Body of pancreas (tissue), 4 donors: ENCODE measurements around the gene MED12L. TPM values are rescaled to one million over a fixed set of nuclear protein-coding genes. Genes with fewer than 3 reads are reported as not detected.

Source experiments
- ATAC-seq: fragments of 150-250 bp; one replicate; pipeline ENCODE4 v1.9.1; 2016
- DNase-seq, 4 donors: peaks; one replicate each; pipeline ENCODE4 v3.0.0-alpha.2; 2019
- H3K27ac ChIP-seq, 4 donors: fragments of 200-600 bp; sonication (generic); 1 replicate in 3 of 4; 2 replicates in 1 of 4; pipeline versions ENCODE4 v1.5.1 to v1.6.1; 2016 to 2019; ENCODE audit warnings: mild to moderate bottlenecking in 1 of 4, mixed read lengths in 1 of 4, moderate library complexity in 1 of 4
- H3K27me3 ChIP-seq, 2 donors: fragments of 200-600 bp; sonication (generic); one replicate each; pipeline ENCODE4 v1.6.0; 2016; ENCODE audit warnings: mild to moderate bottlenecking in 1 of 2
- H3K36me3 ChIP-seq, 2 donors: fragments of 200-600 bp; sonication (generic); replicated peaks in 1 of 2; 2 replicates each; pipeline ENCODE4 v1.5.1; 2016; ENCODE audit warnings: low read depth in 2 of 2; ENCODE audit not compliant: insufficient read depth in 1 of 2
- H3K4me1 ChIP-seq: fragments of 200-600 bp; sonication (generic); one replicate; pipeline ENCODE4 v1.6.0; 2016
- H3K4me3 ChIP-seq, 2 donors: fragments of 200-600 bp; sonication (generic); 1 replicate in 1 of 2; 2 replicates in 1 of 2; pipeline ENCODE4 v1.5.1; 2016 to 2019
- H3K9me3 ChIP-seq, 3 donors: fragments of 200-600 bp; sonication (generic); 1 replicate in 2 of 3; 2 replicates in 1 of 3; pipeline ENCODE4 v1.5.1; 2016
- CTCF ChIP-seq, 7 experiments: fragments of 450-650 bp in 4 of 7; fragments of 200-600 bp in 3 of 7; sonication (generic) in 3 of 7; IDR thresholded peaks; one replicate each; pipeline ENCODE4 v1.5.1; 2016 to 2019; ENCODE audit warnings: antibody characterized with exemption in 7 of 7
- POLR2A ChIP-seq, 3 donors: fragments of 450-650 bp; IDR thresholded peaks; one replicate each; pipeline ENCODE4 v1.6.1; 2016; ENCODE audit warnings: antibody characterized with exemption in 3 of 3, mild to moderate bottlenecking in 2 of 3
- WGBS, 2 donors: methylation state at CpG; one replicate each; pipeline ENCODE4 v1.1.5; 2017; 5-methylcytosine and 5-hydroxymethylcytosine counted together
- intact Hi-C: fragments of 100-400 bp; cut with DNase I; formaldehyde crosslinking; loops from one replicate; pipeline ENCODE4 v1.15.1; 2023
- total RNA-seq, 2 donors: library from RNA; depleted of rRNA; stranded (reverse); fragments of >200 nt; gene quantifications; one replicate each; pipeline ENCODE4 v1.1.0, GENCODE V29; 2016

The MED12L gene
- total RNA-seq, 2 donors from 2014 or later = 0.33 to 0.78 TPM

- 44 to 71% methylated on average over 1 of the region's 1 CpG for WGBS, 2 donors
- DNase-seq (no peak), ATAC-seq (no peak)
- intact Hi-C loops = no loop called here
- no peaks in the 10 kb centered on the region for H3K36me3 ChIP-seq
- TF ChIP-seq POLR2A (IDR thresholded peaks at IDR 0.05) (no peak), CTCF (IDR thresholded peaks at IDR 0.05) (no peak)
- H3K4me3 ChIP-seq = no peak overlapping the region
- no peaks in the 10 kb centered on the region for H3K4me1 ChIP-seq
- H3K27me3 ChIP-seq = no peaks in the 10 kb centered on the region
- no peak overlapping the region for H3K27ac ChIP-seq
- no peaks in the 10 kb centered on the region for H3K9me3 ChIP-seq
Measured at GRCh38 chr3:151100076-151100475, 14.6 kb downstream of the MED12L start.

GRCh38 chr3:151101270-151101969 is 16.0 kb downstream of the MED12L start:
- H3K4me3 ChIP-seq = no peak overlapping the region
- DNase-seq = no peak
- no peaks in the 10 kb centered on the region for H3K27me3 ChIP-seq
- no peaks in the 10 kb centered on the region for H3K4me1 ChIP-seq
- no peaks in the 10 kb centered on the region for H3K36me3 ChIP-seq
- H3K27ac ChIP-seq = no peak overlapping the region
- WGBS, 2 donors = 64 to 72% methylated on average over 8 of the region's 8 CpGs
- intact Hi-C loops = no loop called here
- TF ChIP-seq POLR2A (IDR thresholded peaks at IDR 0.05) (no peak), CTCF (IDR thresholded peaks at IDR 0.05) (no peak)
- H3K9me3 ChIP-seq = no peaks in the 10 kb centered on the region
- no peak for ATAC-seq

- DNase-seq (no peak), ATAC-seq (no peak)
- H3K9me3 ChIP-seq = no peaks in the 10 kb centered on the region
- TF ChIP-seq CTCF (IDR thresholded peaks at IDR 0.05) (no peak), POLR2A (IDR thresholded peaks at IDR 0.05) (no peak)
- H3K4me1 ChIP-seq = no peaks in the 10 kb centered on the region
- no peaks in the 10 kb centered on the region for H3K36me3 ChIP-seq
- H3K27ac ChIP-seq = no peak overlapping the region
- intact Hi-C loops = no loop called here
- H3K27me3 ChIP-seq = no peaks in the 10 kb centered on the region
- no peak overlapping the region for H3K4me3 ChIP-seq
- 90 to 96% methylated on average over 2 of the region's 2 CpGs for WGBS, 2 donors
Measured at GRCh38 chr3:151106311-151106710, 20.8 kb downstream of the MED12L start.

GRCh38 chr3:151107177-151107576 is 21.7 kb downstream of the MED12L start:
- H3K27me3 ChIP-seq = no peaks in the 10 kb centered on the region
- ATAC-seq = no peak
- no peak overlapping the region for H3K27ac ChIP-seq
- TF ChIP-seq CTCF (IDR thresholded peaks at IDR 0.05) = no peak
- TF ChIP-seq POLR2A (IDR thresholded peaks at IDR 0.05) = no peak
- intact Hi-C loops = no loop called here
- WGBS, 2 donors = 77% methylated on average over 4 of the region's 4 CpGs
- no peaks in the 10 kb centered on the region for H3K4me1 ChIP-seq
- DNase-seq = no peak
- H3K4me3 ChIP-seq = no peak overlapping the region
- no peaks in the 10 kb centered on the region for H3K9me3 ChIP-seq
- no peaks in the 10 kb centered on the region for H3K36me3 ChIP-seq

GRCh38 chr3:151107701-151108100 is 22.2 kb downstream of the MED12L start:
- 56 to 60% methylated on average over 5 of the region's 5 CpGs for WGBS, 2 donors
- Histone ChIP-seq H3K36me3 (no peaks in the 10 kb centered on the region), H3K4me1 (no peaks in the 10 kb centered on the region), H3K4me3 (no peak overlapping the region), H3K9me3 (no peaks in the 10 kb centered on the region), H3K27ac (no peak overlapping the region), H3K27me3 (no peaks in the 10 kb centered on the region)
- TF ChIP-seq POLR2A (IDR thresholded peaks at IDR 0.05) = no peak
- TF ChIP-seq CTCF (IDR thresholded peaks at IDR 0.05) = no peak
- intact Hi-C loops = no loop called here
- no peak for ATAC-seq
- no peak for DNase-seq
